ENCODE data around the gene TASOR. TPM values are rescaled to one million over a fixed set of nuclear protein-coding genes. Genes with fewer than 3 reads are reported as not detected.

The TASOR gene
- total RNA-seq, 1 experiment from 2014 or later, result 35.8 TPM

- Histone ChIP-seq H3K9ac (ENCODE audit: low read length) (no peak overlapping the region), H3K79me2 (ENCODE audit: insufficient read depth, low read length) (peaks cover 61% of the 10 kb centered on the region), H3K4me2 (ENCODE audit: low read length) (no peak overlapping the region), H3K36me3 (ENCODE audit: control insufficient read depth in 1 of 2, insufficient read depth in 2 of 2, low read length in 2 of 2) (0 out of 4 replicates have a peak, but pooled peaks cover 0 to 3% of the 10 kb centered on the region in 2 experiments), H3K4me3 (replicated peaks in 1 of 2; ENCODE audit: low read depth in 1 of 2, low read length in 2 of 2) (no peak overlapping the region), H4K20me1 (ENCODE audit: insufficient read depth) (no peaks in the 10 kb centered on the region), H3K27me3 (ENCODE audit: insufficient read depth, low read length) (no peaks in the 10 kb centered on the region), H3K9me2 (ENCODE audit: insufficient read depth) (0 out of 2 replicates have a peak, but pooled peaks cover 2% of the 10 kb centered on the region), H3K9me3 (ENCODE audit: control insufficient read depth in 1 of 2, insufficient read depth in 1 of 2, low read depth in 1 of 2, low read length in 2 of 2) (peaks cover 0 to 12% of the 10 kb centered on the region in 2 experiments; a peak in 1 of 4 replicates), H3K4me1 (ENCODE audit: control insufficient read depth in 1 of 2, insufficient read depth in 2 of 2, low read length in 2 of 2) (peaks cover 6 to 15% of the 10 kb centered on the region in 2 experiments), H3K27ac (ENCODE audit: low read depth, low read length) (no peak overlapping the region), H2AFZ (ENCODE audit: low read depth, low read length, poor library complexity, severe bottlenecking) (no peak overlapping the region)
- RAD21 ChIA-PET (ENCODE audit: low non-redundant PET in 1 of 2, low total read pairs in 2 of 2, uncharacterized antibody in 2 of 2, unreplicated experiment in 2 of 2), result no interaction called here
- intact Hi-C loops (cut with micrococcal nuclease), result no loop called here
- POLR2A ChIA-PET, result no interaction called here
- TF ChIP-seq REST (IDR thresholded peaks at IDR 0.05; ENCODE audit: low read depth) (no peak), CEBPB (IDR thresholded peaks at IDR 0.05; ENCODE audit: low read depth) (no peak), EGR1 (IDR thresholded peaks at IDR 0.05; ENCODE audit: low read depth) (no peak), FOSL1 (IDR thresholded peaks at IDR 0.05; ENCODE audit: low read depth) (no peak)
- no TSS peak for BruUV-seq (replicated peaks)
- ATAC-seq (no peak), DNase-seq (ENCODE audit: low read depth, low spot score) (no peak)
- CTCF ChIA-PET, result no interaction called here
These were observed 2.9 kb downstream of the TASOR start for GRCh38 chr3:56680054-56680580.

GRCh38 chr3:56677286-56677685, 5.8 kb downstream of the TASOR start:
- intact Hi-C loops (cut with micrococcal nuclease), result no loop called here
- H3K4me2 ChIP-seq (ENCODE audit: low read length), result no peak overlapping the region
- H3K4me1 ChIP-seq (ENCODE audit: control insufficient read depth in 1 of 2, insufficient read depth in 2 of 2, low read length in 2 of 2), result peaks cover 6 to 9% of the 10 kb centered on the region in 2 experiments
- DNase-seq (ENCODE audit: low read depth, low spot score) (no peak), ATAC-seq (no peak)
- no peak overlapping the region for H3K27ac ChIP-seq (ENCODE audit: low read depth, low read length)
- ChIA-PET CTCF (no interaction called here), RAD21 (ENCODE audit: low non-redundant PET in 1 of 2, low total read pairs in 2 of 2, uncharacterized antibody in 2 of 2, unreplicated experiment in 2 of 2) (no interaction called here), POLR2A (no interaction called here)
- no peak overlapping the region for H3K4me3 ChIP-seq (replicated peaks in 1 of 2; ENCODE audit: low read depth in 1 of 2, low read length in 2 of 2)
- H3K27me3 ChIP-seq (ENCODE audit: insufficient read depth, low read length), result no peaks in the 10 kb centered on the region
- H3K9me3 ChIP-seq (ENCODE audit: control insufficient read depth in 1 of 2, insufficient read depth in 1 of 2, low read depth in 1 of 2, low read length in 2 of 2), result no peaks in the 10 kb centered on the region
- BruUV-seq (replicated peaks), result no TSS peak
- TF ChIP-seq ZNF274 (IDR thresholded peaks at IDR 0.05; ENCODE audit: low read depth, low read length) (no peak), EZH2phosphoT487 (IDR thresholded peaks at IDR 0.05; ENCODE audit: borderline replicate concordance) (no peak), FOSL1 (IDR thresholded peaks at IDR 0.05; ENCODE audit: low read depth) (no peak), POLR2AphosphoS5 (IDR thresholded peaks at IDR 0.05; ENCODE audit: low read depth, low read length) (no peak), REST (IDR thresholded peaks at IDR 0.05; ENCODE audit: low read depth) (no peak), POLR2A (IDR thresholded peaks at IDR 0.05; ENCODE audit: borderline replicate concordance, extremely low read depth, insufficient read depth, insufficient read length) (no peak), EGR1 (IDR thresholded peaks at IDR 0.05; ENCODE audit: low read depth) (no peak), ZBTB33 (IDR thresholded peaks at IDR 0.05; ENCODE audit: extremely low read depth, insufficient replicate concordance, low read length) (no peak)
- 0 out of 4 replicates have a peak, but pooled peaks cover 0 to 3% of the 10 kb centered on the region in 2 experiments for H3K36me3 ChIP-seq (ENCODE audit: control insufficient read depth in 1 of 2, insufficient read depth in 2 of 2, low read length in 2 of 2)
- no peak overlapping the region for H2AFZ ChIP-seq (ENCODE audit: low read depth, low read length, poor library complexity, severe bottlenecking)
- 0 out of 2 replicates have a peak, but pooled peaks cover 2% of the 10 kb centered on the region for H3K9me2 ChIP-seq (ENCODE audit: insufficient read depth)
- no peak overlapping the region for H3K9ac ChIP-seq (ENCODE audit: low read length)
- peaks cover 58% of the 10 kb centered on the region for H3K79me2 ChIP-seq (ENCODE audit: insufficient read depth, low read length)
- H4K20me1 ChIP-seq (ENCODE audit: insufficient read depth), result no peaks in the 10 kb centered on the region
